Thyroid gland (tissue), 4 donors: Measurements from ENCODE around the gene TNFAIP1. TPM values are rescaled to one million over a fixed set of nuclear protein-coding genes. Genes with fewer than 3 reads are reported as not detected.

Experiments
- DNase-seq, 2 donors: peaks; one replicate each; pipeline ENCODE4 v3.0.0-alpha.2; 2019
- H3K27ac ChIP-seq, 3 donors: fragments of 200-600 bp; sonication (generic); 1 replicate in 2 of 3; 2 replicates in 1 of 3; pipeline ENCODE4 v1.5.1; 2016 to 2019; ENCODE audit warnings: mild to moderate bottlenecking in 1 of 3, moderate library complexity in 1 of 3
- H3K27me3 ChIP-seq: fragments of 200-600 bp; sonication (generic); one replicate; pipeline ENCODE4 v1.5.1; 2019
- H3K36me3 ChIP-seq, 2 donors: fragments of 200-600 bp; sonication (generic); one replicate each; pipeline ENCODE4 v1.5.1; 2016 to 2019
- H3K4me1 ChIP-seq, 2 donors: fragments of 200-600 bp; sonication (generic); one replicate each; pipeline ENCODE4 v1.5.1; 2017 to 2019
- H3K4me3 ChIP-seq, 3 donors: fragments of 200-600 bp; sonication (generic); replicated peaks in 1 of 3; 1 replicate in 2 of 3; 2 replicates in 1 of 3; pipeline ENCODE4 v1.5.1; 2016; ENCODE audit warnings: mild to moderate bottlenecking in 1 of 3
- H3K9me3 ChIP-seq: fragments of 200-600 bp; sonication (generic); one replicate; pipeline ENCODE4 v1.5.1; 2017
- CTCF ChIP-seq, 6 experiments: fragments of 200-600 bp in 3 of 6; fragments of 450-650 bp in 3 of 6; sonication (generic) in 3 of 6; IDR thresholded peaks; one replicate each; pipeline ENCODE4 v1.5.1; 2016 to 2019; ENCODE audit warnings: antibody characterized with exemption in 6 of 6, mild to moderate bottlenecking in 2 of 6, inconsistent platforms in 1 of 6, moderate library complexity in 1 of 6
- POLR2A ChIP-seq, 2 donors: fragments of 450-650 bp; IDR thresholded peaks; one replicate each; pipeline ENCODE4 v1.6.1; 2017; ENCODE audit warnings: antibody characterized with exemption in 2 of 2, mild to moderate bottlenecking in 2 of 2, moderate library complexity in 1 of 2
- WGBS, 2 donors: methylation state at CpG; one replicate each; pipeline ENCODE4 v1.1.5; 2017; 5-methylcytosine and 5-hydroxymethylcytosine counted together
- intact Hi-C: fragments of 100-400 bp; cut with DNase I; formaldehyde crosslinking; loops from one replicate; pipeline ENCODE4 v1.15.1; 2023
- total RNA-seq, 4 donors: library from RNA; depleted of rRNA; stranded (reverse); fragments of >200 nt; gene quantifications; one replicate each; pipeline ENCODE4 v1.2.3, GENCODE V29; 2016

The TNFAIP1 gene
- total RNA-seq, 4 donors from 2014 or later = 28.4 to 36.9 (median 35.8) TPM

GRCh38 chr17:28390984-28391383, 55.4 kb downstream of the TNFAIP1 start:
- Histone ChIP-seq H3K27me3 (no peaks in the 10 kb centered on the region), H3K4me1 (no peaks in the 10 kb centered on the region), H3K27ac (no peak overlapping the region), H3K9me3 (no peaks in the 10 kb centered on the region), H3K4me3 (no peak overlapping the region), H3K36me3 (peaks cover 20 to 23% of the 10 kb centered on the region in 2 donors)
- TF ChIP-seq CTCF (IDR thresholded peaks at IDR 0.05) = no peak
- TF ChIP-seq POLR2A (IDR thresholded peaks at IDR 0.05) = no peak
- intact Hi-C loops = no loop called here
- no peak for DNase-seq
- WGBS, 2 donors = 96 to 100% methylated on average over 1 of the region's 1 CpG

- H3K27me3 ChIP-seq = no peaks in the 10 kb centered on the region
- H3K4me1 ChIP-seq = no peaks in the 10 kb centered on the region
- peaks cover 20 to 23% of the 10 kb centered on the region in 2 donors for H3K36me3 ChIP-seq
- H3K27ac ChIP-seq = no peak overlapping the region
- H3K4me3 ChIP-seq = no peak overlapping the region
- WGBS, 2 donors = 50 to 79% methylated on average over 2 of the region's 2 CpGs
- TF ChIP-seq CTCF (IDR thresholded peaks at IDR 0.05) = no peak
- TF ChIP-seq POLR2A (IDR thresholded peaks at IDR 0.05) = no peak
- no peak for DNase-seq
- H3K9me3 ChIP-seq = no peaks in the 10 kb centered on the region
- intact Hi-C loops = no loop called here
Measured at GRCh38 chr17:28391401-28391800, 55.8 kb downstream of the TNFAIP1 start.

GRCh38 chr17:28392491-28392890, 56.9 kb downstream of the TNFAIP1 start:
- no peak for DNase-seq
- peaks cover 20 to 23% of the 10 kb centered on the region in 2 donors for H3K36me3 ChIP-seq
- 78% methylated on average over 10 of the region's 10 CpGs for WGBS, 2 donors

GRCh38 chr17:28394337-28395116, 59.0 kb downstream of the TNFAIP1 start:
- TF ChIP-seq POLR2A (IDR thresholded peaks at IDR 0.05) (no peak), CTCF (IDR thresholded peaks at IDR 0.05) (no peak)
- Histone ChIP-seq H3K27ac (no peak overlapping the region), H3K27me3 (no peaks in the 10 kb centered on the region), H3K36me3 (peaks cover 10 to 14% of the 10 kb centered on the region in 2 donors), H3K4me3 (no peak overlapping the region), H3K4me1 (peaks cover 3 to 13% of the 10 kb centered on the region in 2 donors), H3K9me3 (no peaks in the 10 kb centered on the region)
- no peak for DNase-seq
- intact Hi-C loops = no loop called here
- 80 to 83% methylated on average over 7 of the region's 7 CpGs for WGBS, 2 donors

More at GRCh38 chr17:28392491-28392890, 56.9 kb downstream of the TNFAIP1 start:
- intact Hi-C loops = no loop called here
- Histone ChIP-seq H3K4me3 (no peak overlapping the region), H3K9me3 (no peaks in the 10 kb centered on the region), H3K4me1 (no peaks in the 10 kb centered on the region), H3K27ac (no peak overlapping the region), H3K27me3 (no peaks in the 10 kb centered on the region)
- TF ChIP-seq POLR2A (IDR thresholded peaks at IDR 0.05) (no peak), CTCF (IDR thresholded peaks at IDR 0.05) (no peak)

GRCh38 chr17:28395426-28395825, 59.9 kb downstream of the TNFAIP1 start:
- intact Hi-C loops = no loop called here
- Histone ChIP-seq H3K4me1 (peaks cover 3 to 13% of the 10 kb centered on the region in 2 donors), H3K4me3 (no peak overlapping the region), H3K9me3 (no peaks in the 10 kb centered on the region), H3K27ac (no peak overlapping the region), H3K36me3 (peaks cover 5 to 9% of the 10 kb centered on the region in 2 donors), H3K27me3 (no peaks in the 10 kb centered on the region)
- WGBS, 2 donors = 50 to 78% methylated on average over 2 of the region's 2 CpGs
- TF ChIP-seq CTCF (IDR thresholded peaks at IDR 0.05) (no peak), POLR2A (IDR thresholded peaks at IDR 0.05) (no peak)
- no peak for DNase-seq
